DND-41 (cell line): ENCODE data around the gene FUCA1.
A peak's percentile ranks its signal among the peaks of the same experiment; 100 is the strongest.

Source experiments
- ATAC-seq: fragments of 200-7000 bp; cut with Tn5 transposase; 3 replicates; pipeline ENCODE4 v1.9.1; 2021; ENCODE audit warnings: low read depth; ENCODE audit not compliant: insufficient read depth
- DNase-seq: peaks from one replicate; pipeline ENCODE4 v3.0.0-alpha.2; 2020
- H2AFZ ChIP-seq: 2 replicates; pipeline ENCODE4 v1.6.0; 2012; ENCODE audit warnings: low read depth, low read length
- H3K27ac ChIP-seq: 2 replicates; pipeline ENCODE4 v1.5.1; 2012; ENCODE audit warnings: low read length, inconsistent platforms
- H3K27me3 ChIP-seq: fragments of 200-600 bp; sonication (generic); 2 replicates; pipeline ENCODE4 v1.6.0; 2012; ENCODE audit warnings: low read length, mild to moderate bottlenecking, inconsistent platforms; ENCODE audit not compliant: insufficient read depth, poor library complexity
- H3K36me3 ChIP-seq: 2 replicates; pipeline ENCODE4 v1.5.1; 2012; ENCODE audit warnings: low read length, inconsistent platforms; ENCODE audit not compliant: insufficient read depth
- H3K4me1 ChIP-seq: 2 replicates; pipeline ENCODE4 v1.5.1; 2012; ENCODE audit warnings: mild to moderate bottlenecking, low read length; ENCODE audit not compliant: insufficient read depth
- H3K4me2 ChIP-seq: 2 replicates; pipeline ENCODE4 v1.6.0; 2012; ENCODE audit warnings: mild to moderate bottlenecking, moderate library complexity, low read length, inconsistent platforms; ENCODE audit not compliant: insufficient read depth
- H3K4me3 ChIP-seq, 2 experiments: fragments of 200-600 bp in 1 of 2; shearing (Covaris generic) in 1 of 2; 2 replicates each; pipeline ENCODE4 v1.5.1; 2012 to 2016; ENCODE audit warnings: inconsistent platforms in 2 of 2, low read length in 2 of 2, mild to moderate bottlenecking in 2 of 2, low read depth in 1 of 2, moderate library complexity in 1 of 2
- H3K79me2 ChIP-seq: 2 replicates; pipeline ENCODE4 v1.6.0; 2012; ENCODE audit warnings: low read length, inconsistent platforms; ENCODE audit not compliant: insufficient read depth
- H3K9ac ChIP-seq: 2 replicates; pipeline ENCODE4 v1.6.0; 2012; ENCODE audit warnings: low read depth, mild to moderate bottlenecking, inconsistent platforms, low read length, moderate library complexity
- H3K9me3 ChIP-seq: 2 replicates; pipeline ENCODE4 v1.5.1; 2012; ENCODE audit warnings: low read length, moderate library complexity, mild to moderate bottlenecking, inconsistent platforms; ENCODE audit not compliant: insufficient read depth, severe bottlenecking
- H4K20me1 ChIP-seq: 2 replicates; pipeline ENCODE4 v1.6.0; 2012; ENCODE audit warnings: low read length; ENCODE audit not compliant: insufficient read depth
- EZH2 ChIP-seq: IDR thresholded peaks from 3 replicates; pipeline ENCODE4 v1.6.1; 2012; ENCODE audit warnings: borderline replicate concordance, low read depth, mild to moderate bottlenecking, moderate library complexity, low read length, inconsistent platforms; ENCODE audit not compliant: severe bottlenecking
- TF ChIP-seq, protein P1 (sequence below): IDR thresholded peaks from 2 replicates; pipeline ENCODE4 v1.5.1; 2012; ENCODE audit warnings: borderline replicate concordance, low read length, moderate library complexity, mild to moderate bottlenecking; ENCODE audit not compliant: poor library complexity, severe bottlenecking; ENCODE audit errors: extremely low read depth

Gene FUCA1

DNA sequence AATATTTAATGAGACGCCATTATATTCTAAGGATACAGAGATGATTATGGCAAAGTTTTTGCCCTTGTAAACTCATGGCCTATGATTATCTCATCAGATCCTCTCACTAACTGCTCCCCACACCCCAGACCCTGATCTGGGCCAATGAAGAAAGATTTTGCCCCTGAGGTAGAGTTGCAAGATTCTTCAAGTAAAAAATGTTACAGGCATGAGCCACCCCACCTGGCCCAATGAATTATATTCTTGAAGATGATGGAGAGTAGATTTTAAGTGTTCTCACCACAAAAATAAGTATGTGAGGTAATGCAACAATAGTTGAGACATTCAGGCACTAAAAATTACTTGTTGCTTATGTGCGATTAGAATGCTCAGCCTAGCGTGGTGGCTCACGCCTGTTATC, 46.8 kb upstream of the FUCA1 start:
- Histone ChIP-seq H3K9me3 (no peaks in the 10 kb centered on the region), H3K36me3 (no peaks in the 10 kb centered on the region), H3K4me2 (no peak overlapping the region), H3K79me2 (no peaks in the 10 kb centered on the region), H3K27ac (no peak overlapping the region), H3K4me3 (no peak overlapping the region), H3K27me3 (no peaks in the 10 kb centered on the region), H4K20me1 (no peaks in the 10 kb centered on the region), H2AFZ (no peak overlapping the region), H3K9ac (no peak overlapping the region), H3K4me1 (no peaks in the 10 kb centered on the region)
- ATAC-seq = no peak
- TF ChIP-seq EZH2 = no peak
- TF ChIP-seq, protein P1, sequence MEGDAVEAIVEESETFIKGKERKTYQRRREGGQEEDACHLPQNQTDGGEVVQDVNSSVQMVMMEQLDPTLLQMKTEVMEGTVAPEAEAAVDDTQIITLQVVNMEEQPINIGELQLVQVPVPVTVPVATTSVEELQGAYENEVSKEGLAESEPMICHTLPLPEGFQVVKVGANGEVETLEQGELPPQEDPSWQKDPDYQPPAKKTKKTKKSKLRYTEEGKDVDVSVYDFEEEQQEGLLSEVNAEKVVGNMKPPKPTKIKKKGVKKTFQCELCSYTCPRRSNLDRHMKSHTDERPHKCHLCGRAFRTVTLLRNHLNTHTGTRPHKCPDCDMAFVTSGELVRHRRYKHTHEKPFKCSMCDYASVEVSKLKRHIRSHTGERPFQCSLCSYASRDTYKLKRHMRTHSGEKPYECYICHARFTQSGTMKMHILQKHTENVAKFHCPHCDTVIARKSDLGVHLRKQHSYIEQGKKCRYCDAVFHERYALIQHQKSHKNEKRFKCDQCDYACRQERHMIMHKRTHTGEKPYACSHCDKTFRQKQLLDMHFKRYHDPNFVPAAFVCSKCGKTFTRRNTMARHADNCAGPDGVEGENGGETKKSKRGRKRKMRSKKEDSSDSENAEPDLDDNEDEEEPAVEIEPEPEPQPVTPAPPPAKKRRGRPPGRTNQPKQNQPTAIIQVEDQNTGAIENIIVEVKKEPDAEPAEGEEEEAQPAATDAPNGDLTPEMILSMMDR = no peak
- DNase-seq = no peak

DNA sequence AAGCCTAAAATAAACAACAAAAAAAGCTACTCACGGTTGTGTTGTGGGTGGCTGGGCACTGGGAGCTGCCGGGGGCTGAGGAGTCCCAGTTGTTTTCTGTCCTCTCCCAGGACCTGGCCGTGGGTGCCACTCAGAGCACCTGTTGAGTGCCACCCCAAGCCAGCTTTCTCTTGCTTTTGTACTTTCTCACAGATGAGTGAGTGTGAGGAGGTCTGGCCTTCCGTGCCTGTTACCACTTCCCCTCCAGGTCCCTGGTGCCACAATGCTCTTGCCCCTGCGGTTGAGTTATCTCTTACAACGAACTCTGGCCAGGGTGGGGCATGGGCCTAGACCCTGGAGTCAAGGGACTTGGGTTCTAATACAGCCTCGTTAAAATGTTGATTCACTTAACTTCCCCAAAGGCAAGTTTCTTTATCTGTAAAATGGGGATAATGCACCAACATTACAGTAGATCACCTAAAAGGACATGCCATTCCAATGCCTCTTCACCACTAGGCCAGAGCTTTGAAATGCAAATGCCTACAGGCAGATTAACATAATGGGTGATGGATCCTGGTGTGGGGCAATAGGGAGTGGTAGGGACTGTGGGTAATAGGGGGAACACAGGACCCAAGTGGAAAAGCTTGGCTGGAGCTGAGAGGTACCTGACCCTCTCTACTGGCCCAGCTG, 45.3 kb upstream of the FUCA1 start, which contains the start of gene CNR2:
CNR2 (minus strand) TSS at position 151 of the 669 bp plus-strand sequence. CDS start 37,745 bp downstream, outside the sequence.
- no peak within 1 kb of the TSS for H3K4me3 ChIP-seq

DNA sequence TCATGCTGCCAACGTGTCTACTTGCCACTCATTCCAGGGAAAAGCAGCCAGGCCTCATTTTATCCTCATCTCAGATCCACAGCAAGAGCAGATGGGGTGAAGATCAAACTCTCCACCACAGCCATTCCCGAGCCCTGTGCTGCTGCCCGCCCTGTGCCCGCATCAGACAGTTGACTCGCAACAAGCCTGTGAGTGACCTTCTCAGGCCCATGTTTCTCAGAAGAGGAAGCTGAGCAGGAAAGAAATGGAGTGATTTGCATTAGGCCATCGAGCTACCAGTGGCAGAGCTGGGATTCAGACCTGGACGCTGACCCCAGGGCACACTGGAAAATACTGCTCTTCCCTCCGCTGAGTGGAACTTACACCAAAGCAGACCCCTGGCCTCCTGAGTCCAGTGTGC, 43.8 kb upstream of the FUCA1 start:
- Histone ChIP-seq H2AFZ (no peak overlapping the region), H3K79me2 (no peaks in the 10 kb centered on the region), H3K9ac (no peak overlapping the region), H3K27ac (no peak overlapping the region), H3K4me1 (peaks cover 11% of the 10 kb centered on the region), H3K27me3 (no peaks in the 10 kb centered on the region), H3K9me3 (no peaks in the 10 kb centered on the region), H4K20me1 (no peaks in the 10 kb centered on the region), H3K36me3 (no peaks in the 10 kb centered on the region), H3K4me2 (no peak overlapping the region), H3K4me3 (no peak overlapping the region)
- TF ChIP-seq, protein P1 = no peak
- TF ChIP-seq EZH2 = no peak
- no peak for DNase-seq
- no peak for ATAC-seq

More for the DNA sequence above, 45.3 kb upstream of the FUCA1 start, which contains the start of gene CNR2:
- Histone ChIP-seq H3K9ac (no peak within 1 kb of the TSS), H3K9me3 (no peaks in the 10 kb centered on the region), H3K36me3 (no peaks in the 10 kb centered on the region), H3K27me3 (no peaks in the 10 kb centered on the region), H3K4me2 (no peak within 1 kb of the TSS), H3K27ac (no peak within 1 kb of the TSS), H4K20me1 (no peaks in the 10 kb centered on the region), H2AFZ (no peak within 1 kb of the TSS), H3K79me2 (no peaks in the 10 kb centered on the region), H3K4me1 (peaks cover 11% of the 10 kb centered on the region)
- TF ChIP-seq, protein P1 = no peak
- TF ChIP-seq EZH2 = no peak
- DNase-seq = peak; percentile 14
- no peak for ATAC-seq
